PC-9 (cell line): ENCODE measurements around the gene ZNF599.

ENCODE experiments used
- EZH2 ChIP-seq: fragments of 200-600 bp; sonication (generic); IDR thresholded peaks from 2 replicates; pipeline ENCODE4 v1.8.0; 2017; ENCODE audit warnings: antibody characterized with exemption, low read depth
- TF ChIP-seq, protein P1 (sequence below): fragments of 200-600 bp; sonication (generic); conservative IDR thresholded peaks from 2 replicates; pipeline ENCODE4 v1.6.1; 2017; ENCODE audit warnings: mixed run types, antibody characterized with exemption, mild to moderate bottlenecking, moderate library complexity

GRCh38 chr19:34713262-34713637, 59.8 kb downstream of the ZNF599 start:
- TF ChIP-seq, protein P1, sequence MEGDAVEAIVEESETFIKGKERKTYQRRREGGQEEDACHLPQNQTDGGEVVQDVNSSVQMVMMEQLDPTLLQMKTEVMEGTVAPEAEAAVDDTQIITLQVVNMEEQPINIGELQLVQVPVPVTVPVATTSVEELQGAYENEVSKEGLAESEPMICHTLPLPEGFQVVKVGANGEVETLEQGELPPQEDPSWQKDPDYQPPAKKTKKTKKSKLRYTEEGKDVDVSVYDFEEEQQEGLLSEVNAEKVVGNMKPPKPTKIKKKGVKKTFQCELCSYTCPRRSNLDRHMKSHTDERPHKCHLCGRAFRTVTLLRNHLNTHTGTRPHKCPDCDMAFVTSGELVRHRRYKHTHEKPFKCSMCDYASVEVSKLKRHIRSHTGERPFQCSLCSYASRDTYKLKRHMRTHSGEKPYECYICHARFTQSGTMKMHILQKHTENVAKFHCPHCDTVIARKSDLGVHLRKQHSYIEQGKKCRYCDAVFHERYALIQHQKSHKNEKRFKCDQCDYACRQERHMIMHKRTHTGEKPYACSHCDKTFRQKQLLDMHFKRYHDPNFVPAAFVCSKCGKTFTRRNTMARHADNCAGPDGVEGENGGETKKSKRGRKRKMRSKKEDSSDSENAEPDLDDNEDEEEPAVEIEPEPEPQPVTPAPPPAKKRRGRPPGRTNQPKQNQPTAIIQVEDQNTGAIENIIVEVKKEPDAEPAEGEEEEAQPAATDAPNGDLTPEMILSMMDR = no peak
- no peak for TF ChIP-seq EZH2
